Measurements from ENCODE around the gene ATXN10. TPM values are rescaled to one million over a fixed set of nuclear protein-coding genes. Genes with fewer than 3 reads are reported as not detected.
"Not testable (repeated sequence)": the region's sequence is repeated elsewhere in the genome, so short reads cannot be mapped to it uniquely, and the experiment has no call there.

The ATXN10 gene
- total RNA-seq, 2 experiments from 2014 or later, result 87.1 to 101 TPM

- POLR2A ChIA-PET; H3K27me3 Mint-ChIP-seq; H3K27ac Mint-ChIP-seq; intact Hi-C loops (cut with DNase I, micrococcal nuclease); DNase-seq; H3K4me1 Mint-ChIP-seq; ATAC-seq; CTCF ChIA-PET; H3K4me3 Mint-ChIP-seq: not testable (repeated sequence)
- peaks cover 28% of the 10 kb centered on the region for H3K9me3 Mint-ChIP-seq (ENCODE audit: low read depth)
- H3K36me3 Mint-ChIP-seq (ENCODE audit: low read depth), result peaks cover 66% of the 10 kb centered on the region
Measured at GRCh38 chr22:45796009-45796408, 124.4 kb downstream of the ATXN10 start.

GRCh38 chr22:45799291-45799690 lies 127.7 kb downstream of the ATXN10 start:
- DNase-seq, result no peak

GRCh38 chr22:45802054-45802453 lies 130.4 kb downstream of the ATXN10 start:
- H3K4me3 Mint-ChIP-seq, result no peak overlapping the region
- no peak overlapping the region for H3K27ac Mint-ChIP-seq
- DNase-seq, result no peak
- POLR2A ChIA-PET, result no interaction called here
- H3K36me3 Mint-ChIP-seq (ENCODE audit: low read depth), result peaks cover 26% of the 10 kb centered on the region
- intact Hi-C loops (cut with DNase I, micrococcal nuclease), result no loop called here
- ATAC-seq, result no peak
- H3K27me3 Mint-ChIP-seq, result no peaks in the 10 kb centered on the region
- peaks cover under 1% of the 10 kb centered on the region for H3K9me3 Mint-ChIP-seq (ENCODE audit: low read depth)
- H3K4me1 Mint-ChIP-seq, result no peaks in the 10 kb centered on the region
- CTCF ChIA-PET, result interaction anchor here (0.8 kb wide), 1 partner anchor 39 kb away, joined by 3 read pairs; no protein-coding TSS in a partner anchor

More at GRCh38 chr22:45799291-45799690, 127.7 kb downstream of the ATXN10 start:
- CTCF ChIA-PET, result no interaction called here
- POLR2A ChIA-PET, result no interaction called here
- ATAC-seq, result no peak
- H3K36me3 Mint-ChIP-seq (ENCODE audit: low read depth), result peaks cover 51% of the 10 kb centered on the region
- H3K4me1 Mint-ChIP-seq, result no peaks in the 10 kb centered on the region
- no peaks in the 10 kb centered on the region for H3K27me3 Mint-ChIP-seq
- intact Hi-C loops (cut with DNase I, micrococcal nuclease), result no loop called here
- no peak overlapping the region for H3K4me3 Mint-ChIP-seq
- H3K9me3 Mint-ChIP-seq (ENCODE audit: low read depth), result peaks cover 21% of the 10 kb centered on the region
- H3K27ac Mint-ChIP-seq, result no peak overlapping the region

- H3K4me3 Mint-ChIP-seq, result no peak overlapping the region
- ChIA-PET POLR2A (no interaction called here), CTCF (no interaction called here)
- no peak overlapping the region for H3K27ac Mint-ChIP-seq
- H3K36me3 Mint-ChIP-seq (ENCODE audit: low read depth), result peaks cover 25% of the 10 kb centered on the region
- no peak for ATAC-seq
- no peak for DNase-seq
- no peaks in the 10 kb centered on the region for H3K27me3 Mint-ChIP-seq
- no peaks in the 10 kb centered on the region for H3K9me3 Mint-ChIP-seq (ENCODE audit: low read depth)
- intact Hi-C loops (cut with DNase I, micrococcal nuclease), result no loop called here
- H3K4me1 Mint-ChIP-seq, result no peaks in the 10 kb centered on the region
Measured at GRCh38 chr22:45804319-45804985, 132.8 kb downstream of the ATXN10 start.

- CTCF ChIA-PET, result no interaction called here
- Mint-ChIP-seq H3K27me3 (no peaks in the 10 kb centered on the region), H3K4me3 (no peak overlapping the region), H3K27ac (no peak overlapping the region), H3K4me1 (no peaks in the 10 kb centered on the region), H3K36me3 (ENCODE audit: low read depth) (peaks cover 25% of the 10 kb centered on the region), H3K9me3 (ENCODE audit: low read depth) (no peaks in the 10 kb centered on the region)
- no peak for DNase-seq
- POLR2A ChIA-PET, result no interaction called here
- intact Hi-C loops (cut with DNase I, micrococcal nuclease), result no loop called here
- no peak for ATAC-seq
Measured at GRCh38 chr22:45804986-45805325, 133.3 kb downstream of the ATXN10 start.

GRCh38 chr22:45805413-45805812 lies 133.8 kb downstream of the ATXN10 start:
- peaks cover 24% of the 10 kb centered on the region for H3K36me3 Mint-ChIP-seq (ENCODE audit: low read depth)
- intact Hi-C loops (cut with DNase I, micrococcal nuclease), result no loop called here
- ATAC-seq, result no peak
- DNase-seq, result no peak
- H3K9me3 Mint-ChIP-seq (ENCODE audit: low read depth), result no peaks in the 10 kb centered on the region
- no peaks in the 10 kb centered on the region for H3K27me3 Mint-ChIP-seq
- no peak overlapping the region for H3K4me3 Mint-ChIP-seq
- ChIA-PET POLR2A (no interaction called here), CTCF (no interaction called here)
- H3K27ac Mint-ChIP-seq, result no peak overlapping the region
- no peaks in the 10 kb centered on the region for H3K4me1 Mint-ChIP-seq

- peaks cover 26% of the 10 kb centered on the region for H3K36me3 Mint-ChIP-seq (ENCODE audit: low read depth)
- DNase-seq (no peak), ATAC-seq (no peak)
- no peak overlapping the region for H3K4me3 Mint-ChIP-seq
- no peaks in the 10 kb centered on the region for H3K27me3 Mint-ChIP-seq
- CTCF ChIA-PET, result interaction anchor here (0.6 to 0.9 kb wide), 2 partner anchors 21 to 598 kb away, joined by 3 read pairs; no protein-coding TSS in a partner anchor
- H3K4me1 Mint-ChIP-seq, result no peaks in the 10 kb centered on the region
- no peaks in the 10 kb centered on the region for H3K9me3 Mint-ChIP-seq (ENCODE audit: low read depth)
- intact Hi-C loops (cut with DNase I, micrococcal nuclease), result no loop called here
- POLR2A ChIA-PET, result no interaction called here
- H3K27ac Mint-ChIP-seq, result no peak overlapping the region
Measured at GRCh38 chr22:45807156-45807915, 135.7 kb downstream of the ATXN10 start.

- Mint-ChIP-seq H3K36me3 (ENCODE audit: low read depth) (peaks cover 29% of the 10 kb centered on the region), H3K27ac (no peak overlapping the region), H3K9me3 (ENCODE audit: low read depth) (no peaks in the 10 kb centered on the region), H3K27me3 (no peaks in the 10 kb centered on the region), H3K4me1 (no peaks in the 10 kb centered on the region), H3K4me3 (no peak overlapping the region)
- no peak for DNase-seq
- ChIA-PET POLR2A (no interaction called here), CTCF (no interaction called here)
- intact Hi-C loops (cut with DNase I, micrococcal nuclease), result no loop called here
- ATAC-seq, result no peak
Measured at GRCh38 chr22:45812910-45813309, 141.3 kb downstream of the ATXN10 start.

- CTCF ChIA-PET, result interaction anchor here (0.7 kb wide), 1 partner anchor 1534 kb away, joined by 3 read pairs; no protein-coding TSS in a partner anchor
Measured at GRCh38 chr22:45814198-45814597, 142.6 kb downstream of the ATXN10 start.

GRCh38 chr22:45816776-45817175 lies 145.1 kb downstream of the ATXN10 start:
- no peak overlapping the region for H3K4me3 Mint-ChIP-seq
- ATAC-seq, result no peak
- ChIA-PET CTCF (no interaction called here), POLR2A (no interaction called here)
- no peaks in the 10 kb centered on the region for H3K9me3 Mint-ChIP-seq (ENCODE audit: low read depth)
- no peaks in the 10 kb centered on the region for H3K4me1 Mint-ChIP-seq
- no peak for DNase-seq
- no peak overlapping the region for H3K27ac Mint-ChIP-seq
- peaks cover 21% of the 10 kb centered on the region for H3K36me3 Mint-ChIP-seq (ENCODE audit: low read depth)
- H3K27me3 Mint-ChIP-seq, result no peaks in the 10 kb centered on the region
- intact Hi-C loops (cut with DNase I, micrococcal nuclease), result no loop called here

More at GRCh38 chr22:45814198-45814597, 142.6 kb downstream of the ATXN10 start:
- Mint-ChIP-seq H3K9me3 (ENCODE audit: low read depth) (no peaks in the 10 kb centered on the region), H3K27ac (no peak overlapping the region), H3K4me1 (no peaks in the 10 kb centered on the region), H3K36me3 (ENCODE audit: low read depth) (peaks cover 22% of the 10 kb centered on the region), H3K27me3 (no peaks in the 10 kb centered on the region), H3K4me3 (no peak overlapping the region)
- no peak for ATAC-seq
- intact Hi-C loops (cut with DNase I, micrococcal nuclease), result no loop called here
- POLR2A ChIA-PET, result no interaction called here
- DNase-seq, result no peak

- Mint-ChIP-seq H3K27me3 (no peaks in the 10 kb centered on the region), H3K4me1 (no peaks in the 10 kb centered on the region), H3K9me3 (ENCODE audit: low read depth) (no peaks in the 10 kb centered on the region), H3K36me3 (ENCODE audit: low read depth) (peaks cover 16% of the 10 kb centered on the region), H3K27ac (no peak overlapping the region), H3K4me3 (no peak overlapping the region)
- POLR2A ChIA-PET, result no interaction called here
- DNase-seq (no peak), ATAC-seq (no peak)
- CTCF ChIA-PET, result interaction anchor here (0.6 to 1.0 kb wide), 2 partner anchors 45 to 239 kb away, joined by 3 read pairs; no protein-coding TSS in a partner anchor
- intact Hi-C loops (cut with DNase I, micrococcal nuclease), result no loop called here
Measured at GRCh38 chr22:45817745-45818423, 146.2 kb downstream of the ATXN10 start.

All from activated CD4-positive, alpha-beta T cell treated with anti-CD3 and anti-CD28 coated beads for 36 hours (primary cell).